Measurements from ENCODE around the gene TTC31.
"Not testable (repeated sequence)": the region's sequence is repeated elsewhere in the genome, so short reads cannot be mapped to it uniquely, and the experiment has no call there.

The TTC31 gene

DNA sequence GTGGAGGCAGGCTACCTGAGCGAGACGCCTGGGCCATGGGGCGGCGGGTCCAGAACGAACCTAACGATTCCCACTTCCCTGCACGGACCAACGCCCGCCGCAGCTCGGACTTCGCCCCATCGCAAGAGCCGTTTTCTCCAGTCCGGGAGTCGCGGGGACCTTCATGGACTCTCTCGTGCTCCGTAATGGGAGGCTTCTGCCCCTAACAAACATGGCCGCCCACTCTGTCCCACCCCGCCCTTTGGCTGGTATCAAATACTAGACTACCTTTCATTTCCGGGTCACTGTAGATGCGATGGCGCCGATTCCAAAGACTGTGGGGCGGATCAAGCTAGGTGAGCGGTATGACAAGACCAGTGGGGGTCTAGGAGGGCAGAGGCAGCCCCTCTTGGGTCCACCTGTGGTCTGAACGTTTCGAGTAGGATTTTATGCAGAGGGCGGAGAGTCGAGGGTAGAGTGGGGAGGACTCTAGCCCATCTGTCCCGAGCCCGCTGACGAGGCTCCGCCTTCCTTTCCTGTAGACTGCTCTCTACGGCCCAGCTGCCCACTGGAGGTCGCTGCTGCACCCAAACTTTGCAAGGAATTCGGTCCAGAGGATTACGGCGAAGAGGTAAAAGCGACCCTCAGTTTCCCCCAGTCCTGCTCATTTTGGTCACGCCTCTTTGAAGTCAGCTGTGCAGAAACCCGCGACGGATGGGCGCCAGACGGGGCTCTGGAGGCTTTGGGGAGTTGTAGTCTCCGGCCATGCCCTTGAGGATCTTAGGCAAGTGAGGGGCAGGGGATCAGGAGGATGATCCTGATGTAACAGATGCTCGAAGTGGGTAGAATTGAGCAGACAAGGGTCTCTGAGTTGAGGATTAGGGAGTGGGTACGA, at the start of gene TTC31, which contains the start of gene CCDC142:
TSS of gene TTC31 (plus strand) at position 281 of the 874 bp plus-strand sequence. CDS start at position 296, 15 bp downstream.
TSS of gene CCDC142 (minus strand) at position 198 of the 874 bp plus-strand sequence. CDS start at position 37, 161 bp downstream.
- DNase-seq: peak; percentile 99

GRCh38 chr2:74436111-74436805, 46.6 kb upstream of the TTC31 start:
- no peak for DNase-seq

GRCh38 chr2:74436848-74437695, 45.8 kb upstream of the TTC31 start:
- no peak for DNase-seq

DNA sequence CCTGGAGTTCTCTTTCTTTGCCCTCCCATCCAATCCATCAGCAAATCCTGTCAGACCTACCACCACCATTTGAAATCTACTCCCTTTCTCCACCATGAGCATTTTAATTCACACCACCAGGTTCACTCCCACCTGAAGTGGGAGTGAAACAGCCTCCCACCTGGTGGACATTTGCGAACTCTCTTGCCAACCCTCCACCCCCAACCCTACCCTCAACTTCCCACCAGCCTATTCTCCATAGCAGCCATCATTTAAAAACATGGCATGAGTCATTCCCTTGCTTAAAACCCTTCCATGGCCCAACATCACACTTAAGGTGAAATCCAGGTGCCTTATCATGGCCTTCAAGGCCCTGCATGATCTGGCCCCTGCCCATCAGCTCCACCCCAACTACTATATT, 44.6 kb upstream of the TTC31 start:
- DNase-seq: no peak

- no peak for DNase-seq
Observed at GRCh38 chr2:74439373-74439772, 43.5 kb upstream of the TTC31 start.

GRCh38 chr2:74439803-74440377, 43.0 kb upstream of the TTC31 start:
- DNase-seq: no peak

DNA sequence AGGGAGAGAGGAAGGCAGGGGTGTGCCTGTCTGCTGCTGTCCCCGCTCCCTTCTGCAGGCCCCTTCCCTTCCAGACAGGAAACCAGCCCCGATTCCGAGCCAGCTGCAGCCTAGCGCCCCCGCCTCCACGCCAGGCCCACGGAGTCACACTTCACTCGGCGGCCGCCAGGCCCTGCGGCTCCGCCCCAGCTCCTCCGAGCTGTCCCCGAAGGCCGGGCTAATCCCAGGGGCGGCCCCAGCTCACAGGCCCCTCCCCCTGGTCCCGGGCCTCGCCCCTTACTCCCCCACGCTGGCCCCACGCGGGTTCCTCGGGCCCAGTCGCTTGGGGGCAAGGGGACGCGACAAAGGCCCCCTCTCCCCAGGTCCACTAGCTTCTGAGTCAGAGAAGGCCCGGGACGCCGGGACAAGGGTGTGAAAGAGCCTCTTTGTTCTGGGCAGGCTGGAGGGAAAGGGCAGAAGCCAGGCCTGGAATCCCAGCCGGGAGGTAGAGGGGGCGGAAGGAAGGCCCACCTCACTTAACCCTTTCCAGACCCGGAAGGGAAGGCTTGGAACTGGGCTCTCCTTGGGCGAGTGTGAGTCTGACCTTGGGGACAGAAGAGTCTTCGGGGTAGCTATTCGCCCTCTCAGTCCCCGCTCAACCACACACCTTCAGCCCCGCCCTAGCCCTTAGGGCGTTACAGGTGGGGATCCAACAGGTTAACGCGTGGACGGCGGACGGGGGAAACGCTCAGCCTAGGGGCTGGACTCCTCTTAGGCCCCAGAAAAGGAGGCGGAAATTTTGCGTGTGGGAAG, 42.3 kb upstream of the TTC31 start:
- peak; percentile 84 for DNase-seq

DNA sequence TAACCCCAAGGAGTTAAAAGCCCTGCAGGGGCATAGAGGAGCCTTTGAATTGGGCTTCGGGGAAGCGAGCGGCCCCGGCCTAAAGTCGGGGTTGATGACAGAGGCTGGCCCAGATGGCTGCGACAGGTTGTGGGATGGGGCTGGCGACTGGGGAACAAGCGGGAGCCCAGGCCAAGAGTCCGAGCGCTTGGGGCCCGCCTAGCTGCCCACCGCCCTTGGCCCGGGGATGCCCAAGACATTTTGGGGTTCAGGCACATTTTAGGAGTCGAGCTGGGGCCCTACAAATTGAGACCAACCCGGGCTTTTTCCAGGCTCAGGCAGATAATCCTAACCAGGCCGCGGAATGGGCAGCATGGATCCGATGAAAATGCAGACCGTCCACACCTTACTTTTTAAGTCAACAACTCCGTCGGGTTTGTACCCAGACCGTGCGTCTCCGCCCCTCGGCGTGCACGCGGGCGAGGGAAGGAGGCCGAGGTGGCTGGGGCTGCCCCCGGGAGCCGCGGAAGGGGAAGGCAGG, 41.7 kb upstream of the TTC31 start:
- DNase-seq: peak; percentile 28

DNA sequence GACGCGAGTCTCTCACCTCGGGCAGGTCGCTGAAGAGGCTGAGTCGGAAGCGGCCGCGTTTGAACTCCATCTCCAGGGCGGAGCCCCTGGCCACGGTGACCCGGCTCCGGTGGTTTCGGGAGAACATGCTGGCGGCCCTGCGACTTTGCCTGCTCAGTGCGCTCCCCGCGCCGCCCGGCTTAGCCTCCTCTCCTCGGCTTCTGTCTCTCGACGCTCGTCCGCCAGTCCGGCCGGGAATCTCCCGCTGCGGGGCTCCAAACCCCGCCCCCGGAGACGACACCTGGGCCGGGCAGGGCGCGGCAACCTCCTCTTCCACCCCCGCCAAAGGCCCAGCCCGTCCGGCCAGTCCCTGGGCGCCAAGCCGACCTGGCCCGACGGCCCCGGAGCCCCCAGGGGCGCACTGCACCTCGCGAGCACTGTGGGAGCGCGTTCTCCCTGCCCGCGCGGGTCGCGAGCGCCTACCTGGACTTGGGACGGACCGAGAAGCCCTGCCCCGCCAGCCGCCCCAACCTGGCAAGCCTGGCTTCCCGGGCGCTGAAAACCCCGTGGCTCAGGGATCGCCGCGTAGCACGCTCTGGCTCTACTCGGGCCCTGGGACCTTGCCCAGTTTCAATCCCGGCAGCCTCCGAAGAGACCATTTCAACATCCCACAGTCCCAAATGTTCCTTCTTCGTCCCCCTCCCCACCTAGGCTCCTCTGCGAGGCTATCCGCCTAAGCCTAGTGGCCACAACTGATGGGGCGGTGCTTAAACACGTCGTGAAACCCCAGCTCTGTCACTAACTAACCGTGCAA, 41.0 kb upstream of the TTC31 start, which contains the start of gene RTKN:
TSS of gene RTKN (minus strand) at position 248 of the 793 bp plus-strand sequence. CDS start at position 127, 121 bp downstream.
- no peak for DNase-seq

DNA sequence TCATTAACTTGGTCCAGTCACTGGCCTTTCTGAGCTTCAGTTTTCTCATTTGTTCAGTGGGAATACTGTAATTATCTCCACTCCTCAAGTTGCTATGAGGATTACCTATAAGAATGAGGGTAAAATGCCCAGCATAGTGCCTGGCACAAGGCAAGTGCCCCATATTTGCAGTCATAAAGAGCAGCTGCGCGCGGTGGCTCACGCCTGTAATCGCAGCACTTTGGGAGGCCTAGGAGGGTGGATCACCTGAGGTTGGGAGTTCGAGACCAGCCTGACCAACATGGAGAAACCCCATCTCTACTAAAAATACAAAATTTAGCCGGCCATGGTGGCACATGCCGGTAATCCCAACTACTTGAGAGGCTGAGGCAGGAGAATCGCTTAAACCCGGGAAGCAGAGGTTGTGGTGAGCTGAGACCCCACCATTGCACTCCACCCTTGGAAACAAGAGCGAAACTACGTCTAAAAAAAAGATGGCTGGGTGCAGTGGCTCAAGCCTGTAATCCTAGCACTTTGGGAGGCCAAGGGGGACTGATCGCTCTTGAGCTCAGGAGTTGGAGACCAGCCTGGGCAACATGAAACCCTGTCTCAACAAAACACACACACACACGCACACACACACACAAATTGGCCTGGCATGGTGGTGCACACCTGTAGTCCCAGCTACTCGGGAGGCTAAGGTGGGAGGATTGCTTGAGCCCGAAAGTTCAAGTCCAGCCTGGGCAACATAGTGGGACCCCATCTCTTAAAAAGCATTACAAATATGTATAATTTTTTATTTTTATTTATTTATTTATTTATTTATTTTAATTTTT, 40.2 kb upstream of the TTC31 start:
- not testable (repeated sequence) for DNase-seq

- no peak for DNase-seq
Observed at GRCh38 chr2:74444498-74445318, 38.2 kb upstream of the TTC31 start.

DNA sequence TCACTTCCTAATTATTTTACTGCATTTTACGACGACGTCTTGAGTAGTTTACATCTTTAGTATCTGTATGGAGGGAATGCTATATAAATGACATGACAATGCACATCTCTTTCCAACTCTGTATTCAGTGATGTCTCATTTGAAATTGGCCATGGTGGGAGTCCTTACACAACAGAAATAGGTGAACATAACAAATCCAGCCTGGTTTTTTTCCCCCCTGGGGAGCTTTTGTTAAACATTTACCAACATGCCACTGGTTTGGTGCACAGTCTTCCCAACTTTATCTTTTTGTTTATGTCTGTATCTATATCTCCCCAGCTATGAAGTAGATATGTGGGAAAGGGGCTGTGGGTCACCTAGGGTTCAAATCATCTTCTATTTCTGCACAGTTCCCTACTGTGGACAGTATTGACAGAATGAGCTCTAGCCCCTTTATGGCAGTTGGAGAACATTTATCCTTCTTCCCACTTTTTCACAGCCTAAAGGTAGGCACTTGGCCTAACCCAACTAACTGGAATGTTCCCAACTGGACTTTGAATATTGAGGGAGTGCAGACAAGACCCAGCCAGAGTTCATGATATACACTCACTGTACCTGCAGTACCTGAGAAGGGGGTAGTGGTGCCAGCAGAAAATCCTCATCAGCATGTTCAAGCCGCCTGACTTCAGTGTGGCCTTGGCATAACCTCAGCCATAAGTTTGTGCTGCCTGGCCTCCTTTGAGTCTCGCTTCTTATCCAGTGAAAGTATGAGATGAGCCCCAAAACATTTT, 35.5 kb upstream of the TTC31 start:
- DNase-seq: no peak

DNA sequence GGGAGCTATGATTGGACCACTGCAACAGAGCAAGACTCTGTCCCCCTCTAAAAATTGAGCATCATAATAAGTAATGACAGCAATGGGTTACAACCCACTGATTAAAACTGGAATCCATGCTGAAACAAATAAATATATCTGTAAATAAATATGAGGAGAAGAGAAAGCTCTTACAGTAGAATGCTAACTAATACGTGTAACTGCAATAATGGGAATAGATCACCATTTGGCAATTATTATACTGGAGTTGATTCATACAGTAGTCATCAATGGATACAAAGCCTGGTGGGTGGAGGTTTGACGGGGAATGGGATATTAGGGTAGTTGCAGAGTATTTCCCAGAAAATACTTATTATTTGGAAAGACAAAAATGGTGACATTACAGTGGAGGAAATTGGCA, 34.1 kb upstream of the TTC31 start:
- DNase-seq: no peak

GRCh38 chr2:74450570-74451190, 32.2 kb upstream of the TTC31 start:
- no peak for DNase-seq

GRCh38 chr2:74454654-74455511, 28.0 kb upstream of the TTC31 start, which contains the start of gene INO80B:
TSS of gene INO80B (plus strand) at chr2:74455087. CDS start at chr2:74455117, 30 bp downstream.
- DNase-seq: peak; percentile 98

DNA sequence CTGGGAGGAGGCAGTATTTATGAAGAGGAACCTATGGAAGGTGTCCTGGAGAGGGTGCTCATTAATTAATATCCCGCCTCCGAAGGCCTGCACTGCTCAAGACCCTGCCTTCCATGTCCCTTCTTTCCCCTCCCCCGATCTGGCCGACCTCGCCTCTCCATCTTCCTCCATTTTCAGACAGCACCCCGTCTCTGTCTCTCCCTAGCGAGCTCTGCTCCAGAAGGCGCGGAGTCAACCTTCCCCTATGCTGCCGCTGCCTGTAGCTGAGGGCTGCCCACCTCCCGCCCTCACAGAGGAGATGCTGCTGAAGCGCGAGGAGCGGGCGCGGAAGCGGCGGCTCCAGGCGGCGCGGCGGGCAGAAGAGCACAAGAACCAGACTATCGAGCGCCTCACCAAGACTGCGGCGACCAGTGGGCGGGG, 25.7 kb upstream of the TTC31 start:
- DNase-seq: no peak

Data from hematopoietic multipotent progenitor cell treated with erythropoietin and hydrocortisone succinate and interleukin-3 and kit ligand, for 4 days (in vitro differentiated cells).